OCI-LY7 (cell line): ENCODE data around the gene DGKD.

Experiments used
- EZH2phosphoT487 ChIP-seq: fragments of 200-600 bp; sonication (generic); IDR thresholded peaks from 2 replicates; pipeline ENCODE4 v1.6.1; 2018; ENCODE audit warnings: low read depth, borderline replicate concordance, mild to moderate bottlenecking, mixed run types, antibody characterized with exemption, low read length, moderate library complexity, mixed read lengths
- TF ChIP-seq, protein P1 (sequence below): fragments of 200-600 bp; sonication (generic); conservative IDR thresholded peaks from 2 replicates; pipeline ENCODE4 v1.5.1; 2014; ENCODE audit warnings: mild to moderate bottlenecking, antibody characterized with exemption, low read length, moderate library complexity, mixed read lengths

DNA sequence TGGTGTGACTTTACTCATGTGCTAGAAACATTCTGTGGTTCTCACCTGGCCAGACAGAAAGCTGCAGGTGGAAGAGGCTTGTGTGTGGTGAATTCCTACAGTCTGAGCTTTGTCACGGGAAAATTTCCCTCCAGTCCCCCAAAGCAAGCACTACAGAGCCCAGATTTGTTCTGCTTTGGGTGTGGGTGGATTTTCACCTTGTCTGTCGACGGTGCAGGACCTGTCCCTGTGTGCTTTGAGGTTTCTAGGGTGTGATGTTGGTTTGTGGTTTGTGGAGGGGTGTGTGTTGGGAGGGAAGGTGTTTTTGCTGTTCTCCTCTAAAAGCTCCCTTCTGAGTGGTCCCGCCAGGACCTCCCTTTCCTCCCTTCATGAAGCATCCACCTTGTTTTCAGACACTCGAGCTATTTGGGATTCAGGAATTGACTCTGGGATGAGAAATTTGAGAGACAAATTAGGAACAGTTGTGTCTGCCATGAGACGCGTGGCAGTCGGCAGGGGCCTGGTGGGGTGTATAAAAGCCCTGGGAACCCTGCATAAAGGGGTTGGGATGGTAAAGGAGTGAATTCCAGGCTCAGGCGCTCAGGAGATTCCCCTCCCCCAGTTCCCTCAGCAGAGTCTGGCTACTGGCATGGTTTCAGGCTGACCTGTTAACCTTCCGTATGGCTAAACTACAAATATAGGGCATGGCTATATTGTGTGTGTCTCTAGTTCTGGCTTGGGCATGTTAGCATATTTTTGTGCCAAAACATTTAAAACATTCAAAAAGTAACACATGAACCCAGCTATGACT lies 65.5 kb downstream of the DGKD start:
- TF ChIP-seq, protein P1, sequence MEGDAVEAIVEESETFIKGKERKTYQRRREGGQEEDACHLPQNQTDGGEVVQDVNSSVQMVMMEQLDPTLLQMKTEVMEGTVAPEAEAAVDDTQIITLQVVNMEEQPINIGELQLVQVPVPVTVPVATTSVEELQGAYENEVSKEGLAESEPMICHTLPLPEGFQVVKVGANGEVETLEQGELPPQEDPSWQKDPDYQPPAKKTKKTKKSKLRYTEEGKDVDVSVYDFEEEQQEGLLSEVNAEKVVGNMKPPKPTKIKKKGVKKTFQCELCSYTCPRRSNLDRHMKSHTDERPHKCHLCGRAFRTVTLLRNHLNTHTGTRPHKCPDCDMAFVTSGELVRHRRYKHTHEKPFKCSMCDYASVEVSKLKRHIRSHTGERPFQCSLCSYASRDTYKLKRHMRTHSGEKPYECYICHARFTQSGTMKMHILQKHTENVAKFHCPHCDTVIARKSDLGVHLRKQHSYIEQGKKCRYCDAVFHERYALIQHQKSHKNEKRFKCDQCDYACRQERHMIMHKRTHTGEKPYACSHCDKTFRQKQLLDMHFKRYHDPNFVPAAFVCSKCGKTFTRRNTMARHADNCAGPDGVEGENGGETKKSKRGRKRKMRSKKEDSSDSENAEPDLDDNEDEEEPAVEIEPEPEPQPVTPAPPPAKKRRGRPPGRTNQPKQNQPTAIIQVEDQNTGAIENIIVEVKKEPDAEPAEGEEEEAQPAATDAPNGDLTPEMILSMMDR: no peak
- no peak for TF ChIP-seq EZH2phosphoT487
